ENCODE data around the gene LIPG. TPM values are rescaled to one million over a fixed set of nuclear protein-coding genes. Genes with fewer than 3 reads are reported as not detected.

The LIPG gene
- total RNA-seq, 1 donor from 2014 or later = 138 TPM

- DNase-seq (ENCODE audit: low spot score) = no peak
Measured at GRCh38 chr18:49612515-49613033, 50.7 kb downstream of the LIPG start.

GRCh38 chr18:49613141-49613640 lies 51.3 kb downstream of the LIPG start:
- DNase-seq (ENCODE audit: low spot score) = no peak

- DNase-seq (ENCODE audit: low spot score) = peak; percentile 77
Measured at GRCh38 chr18:49613641-49614151, 51.8 kb downstream of the LIPG start.

- no peak for DNase-seq (ENCODE audit: low spot score)
Measured at GRCh38 chr18:49616618-49617328, 54.9 kb downstream of the LIPG start.

GRCh38 chr18:49617329-49617695 lies 55.5 kb downstream of the LIPG start:
- DNase-seq (ENCODE audit: low spot score) = no peak

GRCh38 chr18:49617865-49618264 lies 56.0 kb downstream of the LIPG start:
- DNase-seq (ENCODE audit: low spot score) = no peak

- DNase-seq (ENCODE audit: low spot score) = peak; percentile 67
Measured at GRCh38 chr18:49618742-49619681, 57.2 kb downstream of the LIPG start.

GRCh38 chr18:49619801-49620200 lies 57.9 kb downstream of the LIPG start:
- DNase-seq (ENCODE audit: low spot score) = no peak

- no peak for DNase-seq (ENCODE audit: low spot score)
Measured at GRCh38 chr18:49621301-49621700, 59.4 kb downstream of the LIPG start.

GRCh38 chr18:49621717-49622351 lies 60.0 kb downstream of the LIPG start:
- no peak for DNase-seq (ENCODE audit: low spot score)

- no peak for DNase-seq (ENCODE audit: low spot score)
Measured at GRCh38 chr18:49623571-49623970, 61.7 kb downstream of the LIPG start.

- DNase-seq (ENCODE audit: low spot score) = no peak
Measured at GRCh38 chr18:49625021-49625691, 63.3 kb downstream of the LIPG start.

GRCh38 chr18:49626842-49627467 lies 65.1 kb downstream of the LIPG start:
- no peak for DNase-seq (ENCODE audit: low spot score)

- DNase-seq (ENCODE audit: low spot score) = peak; percentile 55
Measured at GRCh38 chr18:49628119-49628518, 66.3 kb downstream of the LIPG start.

- DNase-seq (ENCODE audit: low spot score) = peak; percentile 88
Measured at GRCh38 chr18:49628881-49629795, 67.3 kb downstream of the LIPG start.

- DNase-seq (ENCODE audit: low spot score) = peak; percentile 72
Measured at GRCh38 chr18:49630246-49630699, 68.4 kb downstream of the LIPG start.

GRCh38 chr18:49631146-49631866 lies 69.4 kb downstream of the LIPG start:
- DNase-seq (ENCODE audit: low spot score) = no peak

- no peak for DNase-seq (ENCODE audit: low spot score)
Measured at GRCh38 chr18:49632588-49632987, 70.7 kb downstream of the LIPG start.

All from mucosa of gallbladder (tissue), 1 donor.